Femur (tissue), 1 donor: ENCODE data around the gene ABCF1.
A peak's percentile ranks its signal among the peaks of the same experiment; 100 is the strongest.

Experiments used
- DNase-seq: peaks from one replicate; pipeline ENCODE4 v3.0.0-alpha.2; 2017

The ABCF1 gene

DNA sequence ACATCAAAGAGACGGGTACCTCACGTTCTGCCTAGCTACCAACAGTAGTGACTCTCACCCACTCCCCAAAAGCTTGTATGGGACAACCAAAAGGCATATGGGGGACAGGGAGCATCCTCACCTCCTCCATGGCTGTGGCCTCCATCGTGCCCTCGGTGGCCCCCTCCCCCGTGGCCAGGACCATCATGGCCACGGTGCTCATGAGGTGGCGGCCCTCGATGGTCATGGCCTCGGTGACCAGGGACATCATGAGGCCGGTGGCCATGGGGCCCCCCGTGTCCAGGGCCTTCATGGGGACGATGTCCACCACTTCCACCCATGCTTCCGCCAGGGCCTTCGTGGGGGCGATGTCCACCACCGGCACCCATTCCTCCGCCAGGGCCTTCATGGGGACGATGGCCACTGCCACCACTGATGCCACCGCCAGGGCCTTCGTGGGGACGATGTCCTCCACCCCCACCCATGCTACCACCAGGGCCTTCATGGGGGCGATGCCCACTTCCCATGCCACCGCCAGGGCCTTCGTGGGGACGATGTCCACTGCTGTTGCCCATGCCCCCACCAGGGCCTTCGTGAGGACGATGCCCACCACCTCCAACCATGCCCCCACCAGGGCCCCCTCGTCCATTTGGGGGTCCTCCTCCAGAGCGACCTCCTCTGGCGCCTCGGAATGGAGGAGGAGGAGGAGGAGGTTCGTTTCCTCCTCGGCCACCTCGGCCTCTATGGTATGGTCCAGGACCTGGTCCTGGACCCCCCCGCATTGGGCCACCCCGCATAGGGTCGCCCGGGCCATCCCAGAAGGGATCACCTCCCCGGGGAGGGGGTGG is 30.8 kb downstream of the ABCF1 start:
- DNase-seq = no peak

GRCh38 chr6:30603961-30604360 is 32.7 kb downstream of the ABCF1 start:
- no peak for DNase-seq

DNA sequence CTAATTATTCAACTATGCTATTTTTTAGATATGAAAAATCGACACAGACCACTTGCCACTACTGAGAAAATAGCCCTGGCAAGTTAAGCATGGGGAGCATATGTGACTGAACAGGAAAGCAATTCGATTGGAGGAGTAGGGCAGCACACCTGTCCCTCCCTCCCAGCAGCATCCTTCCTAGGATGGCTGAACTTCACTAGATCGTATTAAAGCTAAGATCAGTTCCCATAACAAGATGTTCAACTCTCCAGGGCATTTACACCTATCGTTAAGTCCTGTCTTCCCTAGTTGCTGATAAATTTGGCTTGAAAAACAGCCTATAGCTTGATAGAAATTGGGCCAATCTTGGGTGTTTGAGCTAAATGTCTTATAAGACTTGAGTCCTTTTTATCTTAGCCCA is 38.8 kb downstream of the ABCF1 start:
- DNase-seq = no peak

GRCh38 chr6:30611150-30611855 is 40.1 kb downstream of the ABCF1 start:
- DNase-seq = no peak

DNA sequence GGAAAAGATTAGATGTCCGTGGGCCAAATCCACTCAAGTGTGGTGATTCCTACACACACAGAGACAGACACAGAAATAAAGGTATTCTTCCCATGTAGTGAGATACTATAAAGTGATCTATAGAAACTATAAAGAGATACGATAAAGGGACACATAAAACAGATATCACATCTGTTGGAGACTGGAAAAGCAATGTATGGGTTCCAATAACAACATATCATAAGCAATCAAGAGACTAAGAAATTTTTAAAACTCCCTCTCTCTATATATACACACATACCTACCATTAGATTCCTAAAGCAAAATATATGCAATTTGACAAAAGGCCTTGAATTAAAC is 40.6 kb downstream of the ABCF1 start:
- no peak for DNase-seq

DNA sequence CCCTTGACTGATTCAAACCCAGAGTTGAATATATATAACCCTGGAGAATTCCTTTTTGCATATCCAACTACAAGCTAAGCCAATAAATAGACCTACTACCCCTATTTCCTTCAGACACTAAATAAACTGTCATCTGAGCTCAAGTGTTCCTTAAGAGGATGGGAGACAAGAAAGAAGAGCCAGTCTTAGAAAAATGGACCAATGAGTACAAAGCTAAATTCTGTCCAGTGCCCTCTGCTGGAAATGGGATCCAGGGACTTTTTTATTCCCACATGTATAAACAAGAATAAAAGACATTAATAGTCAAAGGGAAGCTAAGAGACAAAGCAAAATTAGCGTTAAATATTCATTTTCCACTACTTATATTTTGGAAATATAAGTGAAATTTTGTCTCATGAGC is 41.0 kb downstream of the ABCF1 start:
- no peak for DNase-seq

GRCh38 chr6:30612687-30613248 is 41.5 kb downstream of the ABCF1 start:
- no peak for DNase-seq

- no peak for DNase-seq
These were observed 42.2 kb downstream of the ABCF1 start for GRCh38 chr6:30613251-30614043.

DNA sequence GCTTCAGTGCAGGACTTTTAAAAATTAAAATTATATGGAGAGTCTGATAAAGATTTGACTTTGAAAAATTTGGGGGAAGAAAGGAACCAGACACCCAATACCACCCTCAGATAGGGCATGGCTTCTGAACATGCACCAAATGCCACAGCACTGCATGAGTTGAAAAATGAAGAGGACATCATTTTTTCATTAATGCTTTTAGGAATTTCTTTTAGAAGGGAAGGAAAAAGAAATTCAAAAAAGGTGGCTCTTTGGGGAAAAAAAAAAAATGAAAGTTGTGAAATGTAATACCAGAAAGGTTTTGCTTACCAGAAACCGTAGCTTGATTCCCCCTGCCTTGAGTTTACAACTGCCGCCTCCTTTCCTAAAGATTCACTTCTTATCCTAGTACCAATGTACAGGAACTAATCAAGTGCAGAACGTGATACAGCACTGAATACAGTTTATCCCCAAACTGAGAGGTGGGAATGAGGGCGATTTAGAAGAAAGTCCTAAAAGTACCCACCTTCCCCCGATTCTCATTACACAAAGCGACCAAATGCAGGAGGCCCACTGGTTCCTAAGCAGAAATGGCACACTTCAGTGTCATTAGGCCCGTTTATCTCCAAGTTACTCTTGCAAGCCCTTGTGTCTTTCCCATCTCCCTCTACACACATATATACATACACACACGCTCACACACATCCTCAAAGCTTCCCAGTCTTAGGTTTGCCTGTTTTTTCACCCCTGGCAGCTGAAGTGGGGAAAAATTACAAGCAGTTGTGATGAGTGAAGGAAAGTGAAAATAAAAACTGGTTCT is 43.0 kb downstream of the ABCF1 start:
- DNase-seq = no peak

GRCh38 chr6:30614843-30615218 is 43.6 kb downstream of the ABCF1 start:
- peak; percentile 95 for DNase-seq

GRCh38 chr6:30615219-30615957 is 44.1 kb downstream of the ABCF1 start:
- DNase-seq = peak; percentile 88

- DNase-seq = peak; percentile 48
These were observed 44.9 kb downstream of the ABCF1 start for GRCh38 chr6:30615958-30616810.

- DNase-seq = peak; percentile 100
These were observed 45.7 kb downstream of the ABCF1 start, which contains the start of gene PPP1R10 for GRCh38 chr6:30616811-30617564. Gene PPP1R10, minus strand, starts transcription at chr6:30617243. Its CDS starts 7,299 bp downstream, at chr6:30609944.

GRCh38 chr6:30617565-30618269 is 46.5 kb downstream of the ABCF1 start, which contains the start of gene MRPS18B:
Gene MRPS18B, plus strand, starts transcription at chr6:30617840. Its CDS starts 26 bp downstream, at chr6:30617866.
- peak; percentile 99 for DNase-seq

GRCh38 chr6:30618270-30618797 is 47.1 kb downstream of the ABCF1 start:
- DNase-seq = no peak

DNA sequence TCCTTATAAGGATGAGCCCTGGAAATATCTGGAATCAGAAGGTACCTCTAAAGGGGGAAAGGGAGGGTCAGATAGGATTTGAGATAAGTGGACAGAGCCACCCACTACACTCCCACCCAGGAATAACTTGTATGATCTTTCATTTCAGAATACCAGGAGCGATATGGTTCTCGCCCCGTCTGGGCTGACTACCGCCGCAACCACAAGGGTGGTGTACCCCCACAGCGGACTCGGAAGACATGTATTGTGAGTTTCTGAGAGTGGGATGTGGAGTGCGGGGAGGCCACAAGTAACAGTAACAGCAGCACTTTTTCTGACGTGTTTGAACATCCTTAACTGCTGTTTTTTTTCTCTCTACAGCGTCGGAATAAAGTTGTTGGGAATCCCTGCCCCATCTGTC is 48.3 kb downstream of the ABCF1 start:
- no peak for DNase-seq

- DNase-seq = no peak
These were observed 54.3 kb downstream of the ABCF1 start for GRCh38 chr6:30625511-30625910.

DNA sequence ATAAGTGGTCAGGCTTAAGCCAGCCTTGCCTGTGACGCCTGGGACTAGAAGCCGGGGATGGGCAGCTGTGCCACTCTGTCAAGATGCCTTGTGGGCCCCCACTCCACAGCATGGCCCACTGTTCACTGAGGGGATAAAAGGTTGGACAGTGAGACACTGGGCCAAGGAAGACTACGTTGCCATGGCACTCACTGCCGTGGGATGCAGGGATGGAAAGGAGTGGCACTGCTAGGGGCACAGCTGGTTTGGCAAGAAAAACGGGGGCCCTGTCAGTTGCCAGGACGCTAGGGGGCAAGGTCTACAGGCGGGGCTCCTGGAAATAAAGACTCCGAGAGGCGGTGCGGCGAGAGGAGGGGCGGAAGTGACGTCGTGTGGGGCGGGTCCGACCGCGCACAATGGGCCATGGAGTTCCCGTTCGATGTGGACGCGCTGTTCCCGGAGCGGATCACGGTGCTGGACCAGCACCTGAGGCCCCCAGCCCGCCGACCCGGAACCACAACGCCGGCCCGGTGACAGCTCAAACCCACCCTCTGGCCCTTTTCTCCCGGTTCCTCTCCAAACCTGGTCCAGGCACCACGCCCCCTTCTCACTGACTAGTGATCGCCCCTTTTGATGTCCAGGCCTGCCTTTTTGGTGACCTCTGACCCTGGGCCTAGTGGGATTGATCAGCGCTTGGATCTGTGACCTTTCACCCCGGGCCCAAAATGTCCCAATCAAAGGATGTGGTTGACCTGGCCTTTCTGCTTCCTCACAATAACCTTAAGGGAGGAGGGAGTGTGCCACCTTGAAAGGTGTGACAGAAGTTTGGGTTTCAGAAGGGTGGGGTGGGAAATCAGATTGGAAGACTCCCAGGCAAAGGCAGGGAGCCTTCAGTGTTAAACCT is 55.5 kb downstream of the ABCF1 start, which contains the start of gene ATAT1:
ATAT1 (plus strand) TSS at position 391 of the 883 bp plus-strand sequence.
- peak; percentile 94 for DNase-seq
